Cardiac muscle cell (in vitro differentiated cells and primary cell): ENCODE data around the gene LDLRAD4. TPM values are rescaled to one million over a fixed set of nuclear protein-coding genes. Genes with fewer than 3 reads are reported as not detected.

Experiments used
- DNase-seq, 2 donors: peaks; one replicate each; pipeline versions ENCODE4 v3.0.0 to v3.0.0-alpha.2; 2010 to 2017; ENCODE audit warnings: low read depth in 1 of 2, low spot score in 1 of 2
- H3K27ac ChIP-seq: fragments of 200-600 bp; sonication (generic); 2 replicates; pipeline ENCODE4 v1.5.1; 2016
- H3K27me3 ChIP-seq: fragments of 200-600 bp; sonication (generic); 2 replicates; pipeline ENCODE4 v1.6.0; 2016; ENCODE audit warnings: control low read depth
- H3K36me3 ChIP-seq: fragments of 200-600 bp; sonication (generic); 2 replicates; pipeline ENCODE4 v1.5.1; 2016; ENCODE audit warnings: control low read depth
- H3K4me1 ChIP-seq: fragments of 200-600 bp; sonication (generic); 2 replicates; pipeline ENCODE4 v1.8.1; 2017; ENCODE audit warnings: low read depth, mild to moderate bottlenecking, mixed run types
- H3K4me3 ChIP-seq: fragments of 200-600 bp; sonication (generic); 2 replicates; pipeline ENCODE4 v1.5.1; 2016; ENCODE audit warnings: mild to moderate bottlenecking
- H3K9me3 ChIP-seq: fragments of 200-600 bp; sonication (generic); 2 replicates; pipeline ENCODE4 v1.5.1; 2017; ENCODE audit warnings: low read depth, mild to moderate bottlenecking, control low read depth
- CTCF ChIP-seq: IDR thresholded peaks from 2 replicates; pipeline ENCODE4 v1.5.1; 2012; ENCODE audit warnings: low read depth, mild to moderate bottlenecking, low read length
- polyA plus RNA-seq: library from polyadenylated mRNA; unstranded; fragments of >200 nt; fragmentation: Nextera tagmentation; extraction: Ambion mirVana; gene quantifications from 2 replicates; pipeline ENCODE4 v1.2.1, GENCODE V29; 2016
- total RNA-seq: library from RNA; depleted of rRNA; stranded (reverse); fragments of >200 nt; gene quantifications from 2 replicates; pipeline ENCODE4 v1.2.3, GENCODE V29; 2016

Gene LDLRAD4
- total and polyA plus RNA-seq, 2 experiments from 2014 or later, result 10.5 to 11.5 TPM

- H3K4me1 ChIP-seq, result peaks cover 4% of the 10 kb centered on the region
- DNase-seq, result no peak
- no peaks in the 10 kb centered on the region for H3K36me3 ChIP-seq
- H3K4me3 ChIP-seq, result no peak overlapping the region
- no peaks in the 10 kb centered on the region for H3K9me3 ChIP-seq
- H3K27me3 ChIP-seq, result no peaks in the 10 kb centered on the region
- no peak for TF ChIP-seq CTCF
- H3K27ac ChIP-seq, result no peak overlapping the region
Observed at GRCh38 chr18:13256444-13257305, 38.1 kb downstream of the LDLRAD4 start.

GRCh38 chr18:13257361-13257980 is 38.9 kb downstream of the LDLRAD4 start:
- H3K9me3 ChIP-seq, result no peaks in the 10 kb centered on the region
- no peak for DNase-seq
- H3K36me3 ChIP-seq, result no peaks in the 10 kb centered on the region
- H3K27me3 ChIP-seq, result no peaks in the 10 kb centered on the region
- H3K4me3 ChIP-seq, result no peak overlapping the region
- peaks cover 4% of the 10 kb centered on the region for H3K4me1 ChIP-seq
- H3K27ac ChIP-seq, result no peak overlapping the region
- no peak for TF ChIP-seq CTCF

- TF ChIP-seq CTCF, result no peak
- no peak overlapping the region for H3K4me3 ChIP-seq
- no peak overlapping the region for H3K27ac ChIP-seq
- H3K36me3 ChIP-seq, result no peaks in the 10 kb centered on the region
- H3K27me3 ChIP-seq, result no peaks in the 10 kb centered on the region
- DNase-seq, result no peak
- H3K9me3 ChIP-seq, result no peaks in the 10 kb centered on the region
- H3K4me1 ChIP-seq, result peaks cover 4% of the 10 kb centered on the region
Observed at GRCh38 chr18:13258921-13259320, 40.4 kb downstream of the LDLRAD4 start.

- H3K27ac ChIP-seq, result no peak overlapping the region
Observed at GRCh38 chr18:13259701-13260100, 41.1 kb downstream of the LDLRAD4 start.

More at GRCh38 chr18:13259701-13260100, 41.1 kb downstream of the LDLRAD4 start:
- DNase-seq, result no peak
- TF ChIP-seq CTCF, result no peak
- no peak overlapping the region for H3K4me3 ChIP-seq
- no peaks in the 10 kb centered on the region for H3K36me3 ChIP-seq
- no peaks in the 10 kb centered on the region for H3K27me3 ChIP-seq
- peaks cover 4% of the 10 kb centered on the region for H3K4me1 ChIP-seq
- no peaks in the 10 kb centered on the region for H3K9me3 ChIP-seq
